HG03103 (cell line): ENCODE measurements around the gene THRB.

Experiments
- ATAC-seq: cut with Tn5 transposase; IDR thresholded peaks from one replicate; pipeline ENCODE4 v1.9.1; 2021; ENCODE audit warnings: low read depth; ENCODE audit not compliant: unreplicated experiment

Gene THRB

GRCh38 chr3:24286405-24286804, 208.2 kb downstream of the THRB start:
- ATAC-seq: no peak

- no peak for ATAC-seq
Measured at GRCh38 chr3:24278543-24278942, 216.1 kb downstream of the THRB start.

GRCh38 chr3:24273491-24273890, 221.2 kb downstream of the THRB start:
- no peak for ATAC-seq

- no peak for ATAC-seq
Measured at GRCh38 chr3:24272875-24273274, 221.8 kb downstream of the THRB start.

- ATAC-seq: no peak
Measured at GRCh38 chr3:24272408-24272807, 222.2 kb downstream of the THRB start.

- no peak for ATAC-seq
Measured at GRCh38 chr3:24271228-24271627, 223.4 kb downstream of the THRB start.

- no peak for ATAC-seq
Measured at GRCh38 chr3:24270744-24271143, 223.9 kb downstream of the THRB start.

- no peak for ATAC-seq
Measured at GRCh38 chr3:24270204-24270691, 224.4 kb downstream of the THRB start.

GRCh38 chr3:24264748-24265158, 229.9 kb downstream of the THRB start:
- peak; percentile 84 for ATAC-seq

- no peak for ATAC-seq
Measured at GRCh38 chr3:24264011-24264410, 230.6 kb downstream of the THRB start.

GRCh38 chr3:24263069-24263668, 231.5 kb downstream of the THRB start:
- ATAC-seq: no peak

GRCh38 chr3:24261521-24261920, 233.1 kb downstream of the THRB start:
- no peak for ATAC-seq

GRCh38 chr3:24259901-24260512, 234.6 kb downstream of the THRB start:
- ATAC-seq: no peak

GRCh38 chr3:24258727-24259600, 235.7 kb downstream of the THRB start:
- no peak for ATAC-seq

GRCh38 chr3:24258260-24258659, 236.4 kb downstream of the THRB start:
- ATAC-seq: no peak

GRCh38 chr3:24255414-24255813, 239.2 kb downstream of the THRB start:
- no peak for ATAC-seq

GRCh38 chr3:24254649-24255048, 240.0 kb downstream of the THRB start:
- ATAC-seq: no peak

GRCh38 chr3:24253336-24253735, 241.3 kb downstream of the THRB start:
- ATAC-seq: no peak

GRCh38 chr3:24249523-24249922, 245.1 kb downstream of the THRB start:
- ATAC-seq: no peak

- no peak for ATAC-seq
Measured at GRCh38 chr3:24245056-24245455, 249.6 kb downstream of the THRB start.

GRCh38 chr3:24244491-24244890, 250.2 kb downstream of the THRB start:
- no peak for ATAC-seq
